HuH-7 (cell line): ENCODE measurements around the gene TUT4.

Experiments
- DNase-seq: peaks from one replicate; pipeline ENCODE4 v3.0.0; 2011; ENCODE audit warnings: low spot score

Gene TUT4

GRCh38 chr1:52533713-52534112 is 19.2 kb downstream of the TUT4 start:
- no peak for DNase-seq

- no peak for DNase-seq
Observed at GRCh38 chr1:52532731-52533327, 20.1 kb downstream of the TUT4 start.

DNA sequence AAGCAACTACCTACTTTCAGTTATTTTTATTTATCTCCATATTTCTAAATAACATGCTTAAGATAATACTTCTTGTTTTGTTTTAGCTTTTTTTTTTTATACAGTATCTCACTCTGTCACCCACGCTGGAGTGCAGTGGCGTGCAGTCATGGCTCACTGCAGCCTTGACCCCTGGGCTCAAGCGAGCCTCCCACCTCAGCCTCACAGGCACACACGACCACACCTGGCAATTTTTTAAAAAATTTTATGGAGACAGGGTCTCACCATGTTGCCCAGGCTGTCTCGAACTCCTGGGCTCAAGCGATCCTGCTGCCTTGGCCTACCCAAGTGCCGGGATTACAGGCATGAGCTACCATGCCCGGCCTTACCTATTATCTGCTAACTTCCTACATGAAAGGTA is 20.6 kb downstream of the TUT4 start:
- DNase-seq = no peak

DNA sequence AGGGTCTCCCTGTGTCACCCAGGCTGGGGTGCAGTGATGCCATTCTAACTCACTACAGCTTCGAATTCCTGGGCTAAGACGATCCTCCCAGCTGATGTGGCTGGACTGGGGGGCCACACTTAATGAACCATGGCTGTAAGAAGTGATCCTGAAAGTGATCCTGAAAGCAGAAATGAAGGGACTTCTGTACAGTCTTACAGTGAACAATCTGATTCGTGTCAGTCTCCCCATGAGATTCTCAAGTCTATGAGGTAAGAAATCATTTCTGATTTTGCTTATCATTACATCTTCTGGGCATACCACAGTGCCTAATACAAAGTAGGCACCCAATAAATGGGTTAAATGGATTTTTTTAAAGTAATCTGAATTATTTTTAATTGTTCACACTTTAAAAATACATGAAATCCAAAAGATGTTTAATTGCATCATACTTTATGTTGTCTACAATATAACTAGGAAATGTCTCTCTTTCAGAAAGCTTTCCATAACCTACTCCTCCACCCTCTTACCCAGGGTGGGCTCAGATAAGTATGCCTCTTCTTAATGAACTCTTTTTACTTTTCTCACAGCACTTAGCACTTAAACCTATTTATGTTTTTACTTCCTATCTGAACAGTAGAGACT is 21.5 kb downstream of the TUT4 start:
- no peak for DNase-seq

DNA sequence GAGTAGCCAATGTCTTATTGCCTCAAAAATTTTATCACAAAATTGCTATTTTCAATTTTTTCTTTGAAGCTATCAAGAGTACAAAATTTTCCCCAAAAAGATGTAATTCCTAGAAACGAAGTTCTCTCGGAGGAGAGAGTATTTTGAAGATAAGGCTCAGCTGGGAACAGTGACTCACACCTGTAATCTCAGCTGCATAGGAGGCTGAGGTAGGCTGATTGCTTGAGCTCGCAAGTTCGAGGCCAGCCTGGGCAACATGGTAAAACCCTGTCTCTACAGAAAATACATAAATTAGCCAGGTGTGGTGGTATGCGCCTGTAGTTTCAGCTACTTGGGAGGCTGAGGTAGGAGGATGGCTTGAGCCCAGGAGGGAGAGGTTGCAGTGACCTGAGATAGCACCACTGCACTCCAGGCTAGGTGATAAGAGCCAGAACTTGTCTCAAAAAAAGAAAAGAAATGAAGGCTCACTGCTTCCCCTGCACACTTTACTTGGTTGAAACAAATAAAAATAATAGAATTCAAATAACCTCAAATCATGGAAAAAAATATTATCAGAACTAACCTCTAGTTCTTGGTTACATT is 22.2 kb downstream of the TUT4 start:
- DNase-seq = no peak

GRCh38 chr1:52523376-52523775 is 29.5 kb downstream of the TUT4 start:
- no peak for DNase-seq

DNA sequence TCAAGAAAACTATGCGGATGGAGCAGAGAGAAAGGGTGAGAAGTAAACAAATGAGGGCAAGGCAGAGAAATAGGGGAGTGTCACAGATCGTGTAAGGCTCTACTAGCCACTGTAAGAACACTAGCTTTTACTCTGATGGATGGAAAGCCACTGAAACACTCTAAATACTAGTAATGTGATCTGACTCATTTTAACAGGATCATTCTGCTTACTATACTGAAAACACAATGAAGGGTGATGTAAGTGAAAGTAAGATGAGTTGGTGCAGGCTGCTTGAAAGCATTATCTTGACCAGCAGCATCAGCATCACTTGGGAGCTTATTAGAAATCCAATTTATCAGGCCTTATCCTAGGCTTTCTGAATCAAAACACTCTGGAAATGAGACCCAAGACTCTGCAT is 32.7 kb downstream of the TUT4 start:
- DNase-seq = no peak

DNA sequence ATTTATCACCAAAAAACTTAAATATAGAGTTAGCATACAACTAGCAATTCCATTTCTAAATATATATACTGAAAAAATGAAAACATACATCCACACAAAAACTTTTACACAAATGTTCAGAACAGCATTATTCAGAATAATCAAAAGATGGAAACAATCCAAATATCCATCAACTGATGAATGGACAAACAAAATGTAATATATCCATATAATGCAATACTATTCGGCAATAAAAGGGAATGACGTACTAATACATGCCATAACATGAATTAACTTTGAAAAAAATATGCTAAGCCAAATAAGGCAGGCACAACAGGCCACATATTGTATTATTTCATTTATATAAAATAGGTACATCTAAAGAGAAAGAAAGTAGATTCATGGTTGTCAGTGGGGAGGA is 33.9 kb downstream of the TUT4 start:
- no peak for DNase-seq

GRCh38 chr1:52511851-52512615 is 40.9 kb downstream of the TUT4 start:
- DNase-seq = no peak

- DNase-seq = no peak
Observed at GRCh38 chr1:52511439-52511838, 41.5 kb downstream of the TUT4 start.

GRCh38 chr1:52506920-52507546 is 45.9 kb downstream of the TUT4 start:
- DNase-seq = no peak

GRCh38 chr1:52506349-52506748 is 46.5 kb downstream of the TUT4 start:
- DNase-seq = no peak

GRCh38 chr1:52504720-52505119 is 48.2 kb downstream of the TUT4 start:
- no peak for DNase-seq

- no peak for DNase-seq
Observed at GRCh38 chr1:52503706-52504105, 49.2 kb downstream of the TUT4 start.

GRCh38 chr1:52502789-52503188 is 50.1 kb downstream of the TUT4 start:
- no peak for DNase-seq

DNA sequence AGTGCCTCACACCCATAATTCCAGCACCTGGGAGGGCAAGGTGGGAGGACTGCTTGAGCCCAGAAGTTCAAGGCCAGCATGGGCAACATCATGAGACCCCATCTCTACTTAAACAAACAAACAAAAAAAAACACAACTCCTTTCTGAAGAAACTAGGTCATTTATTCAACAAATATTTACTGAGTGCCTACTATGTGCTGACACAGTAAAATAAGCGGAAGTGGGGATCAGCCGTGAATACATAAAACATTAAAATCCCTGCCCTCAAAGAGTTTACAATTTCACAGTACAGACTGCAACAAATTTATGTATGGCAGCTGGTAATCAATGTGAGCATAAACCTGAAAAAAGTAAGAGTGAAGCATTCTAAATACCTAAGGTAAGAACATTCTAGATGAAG is 65.3 kb downstream of the TUT4 start:
- DNase-seq = no peak

- no peak for DNase-seq
Observed at GRCh38 chr1:52482326-52483004, 70.4 kb downstream of the TUT4 start.

DNA sequence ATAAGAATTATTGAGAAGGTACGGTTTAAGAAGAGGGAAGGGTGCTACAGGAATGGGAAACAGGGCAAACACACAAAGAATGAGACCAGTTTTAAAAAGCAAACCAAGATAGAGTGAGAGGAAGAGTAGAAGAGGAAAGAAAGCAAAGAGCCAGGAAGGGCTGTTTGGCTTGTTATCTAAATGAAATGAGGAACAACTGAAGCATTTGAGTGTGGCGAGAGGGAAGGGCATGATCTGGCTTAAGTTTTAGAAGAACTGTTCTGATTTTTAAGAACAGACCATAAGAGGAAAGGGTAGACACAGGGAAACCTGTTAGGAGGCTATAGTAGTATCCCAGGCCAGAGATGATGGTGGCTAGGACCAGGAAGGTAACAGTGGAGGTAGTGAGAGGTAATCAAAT is 73.8 kb downstream of the TUT4 start:
- no peak for DNase-seq

GRCh38 chr1:52477876-52478275 is 75.0 kb downstream of the TUT4 start:
- DNase-seq = no peak

DNA sequence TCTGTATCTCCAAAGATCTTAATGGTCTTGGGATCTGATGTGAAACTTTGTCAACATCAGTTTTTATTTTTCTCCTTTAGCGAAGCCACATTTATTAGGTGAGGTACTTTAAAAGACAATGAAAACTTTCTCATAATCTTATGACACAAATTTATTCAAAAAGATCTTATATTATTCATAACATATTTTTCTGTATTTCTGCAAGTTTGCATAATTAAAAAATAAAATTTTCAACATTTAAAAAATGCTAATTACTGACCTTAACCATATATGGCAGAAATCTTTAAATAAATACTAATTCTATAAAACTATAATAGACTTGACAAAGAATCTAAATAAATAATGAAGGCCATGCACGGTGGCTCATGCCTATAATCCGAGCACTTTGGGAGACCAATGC is 75.9 kb downstream of the TUT4 start:
- DNase-seq = no peak

DNA sequence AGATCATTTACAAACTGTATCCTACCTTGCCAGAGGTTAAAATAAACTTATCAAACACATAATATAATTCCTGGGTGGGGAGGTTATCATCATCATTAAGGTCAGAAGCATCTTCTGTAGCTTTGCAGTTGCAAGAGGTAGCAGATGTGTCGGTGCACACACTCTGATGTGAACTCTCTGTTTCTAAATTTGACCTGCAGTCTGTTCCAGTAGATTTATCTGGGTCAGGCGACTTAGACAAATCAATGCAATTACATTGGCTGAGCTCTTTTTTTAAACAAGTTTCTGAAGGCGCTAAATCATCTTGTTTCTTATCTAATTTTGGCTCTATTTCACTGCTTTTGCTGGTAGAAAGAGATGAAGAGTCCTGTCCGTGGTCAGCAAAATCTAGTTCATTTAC is 78.1 kb downstream of the TUT4 start:
- DNase-seq = no peak

GRCh38 chr1:52473039-52473438 is 79.9 kb downstream of the TUT4 start:
- no peak for DNase-seq
